IgD-negative memory B cell (primary cell): ENCODE data around the gene RAP1A. TPM values are rescaled to one million over a fixed set of nuclear protein-coding genes. Genes with fewer than 3 reads are reported as not detected.
"Not testable (repeated sequence)": the region's sequence is repeated elsewhere in the genome, so short reads cannot be mapped to it uniquely, and the experiment has no call there.

Experiments
- H3K27ac Mint-ChIP-seq, 3 donors: one replicate each; pipeline ENCODE4 v1.8.0; 2020 to 2022; ENCODE audit warnings: mild to moderate bottlenecking in 3 of 3, mixed read lengths in 3 of 3, moderate library complexity in 1 of 3
- H3K27me3 Mint-ChIP-seq: one replicate; pipeline ENCODE4 v1.8.0; 2021; ENCODE audit warnings: mixed read lengths
- H3K36me3 Mint-ChIP-seq: one replicate; pipeline ENCODE4 v1.8.0; 2020; ENCODE audit warnings: mild to moderate bottlenecking, mixed read lengths
- H3K4me1 Mint-ChIP-seq, 3 donors: one replicate each; pipeline ENCODE4 v1.8.0; 2020 to 2022; ENCODE audit warnings: mixed read lengths in 3 of 3, mild to moderate bottlenecking in 1 of 3
- H3K4me3 Mint-ChIP-seq, 4 donors: one replicate each; pipeline ENCODE4 v1.8.0; 2020 to 2022; ENCODE audit warnings: mild to moderate bottlenecking in 4 of 4, mixed read lengths in 4 of 4, moderate library complexity in 3 of 4
- H3K9me3 Mint-ChIP-seq, 3 donors: one replicate each; pipeline ENCODE4 v1.8.0; 2020 to 2021; ENCODE audit warnings: mixed read lengths in 3 of 3, mild to moderate bottlenecking in 1 of 3
- polyA plus RNA-seq: library from polyadenylated mRNA; unstranded; fragments of 300-500 nt; fragmentation: Illumina TruSeq; gene quantifications from one replicate; pipeline ENCODE4 v1.2.3, GENCODE V29; 2021

RAP1A gene
- polyA plus RNA-seq, 1 donor from 2014 or later = 44.9 TPM

- H3K36me3 Mint-ChIP-seq = peaks cover 4% of the 10 kb centered on the region
- H3K4me3 Mint-ChIP-seq = no peak overlapping the region
- H3K9me3 Mint-ChIP-seq = no peaks in the 10 kb centered on the region
- peaks cover 34 to 43% (median 38%) of the 10 kb centered on the region in 3 donors for H3K4me1 Mint-ChIP-seq
- no peaks in the 10 kb centered on the region for H3K27me3 Mint-ChIP-seq
- H3K27ac Mint-ChIP-seq = no peak overlapping the region
Observed at GRCh38 chr1:111654839-111655238, 35.2 kb downstream of the RAP1A start.

- H3K36me3 Mint-ChIP-seq = peaks cover 4% of the 10 kb centered on the region
- H3K4me3 Mint-ChIP-seq = peak overlapping the region in 1 of 4 donors; percentile 4
- H3K27ac Mint-ChIP-seq = peak overlapping the region in 2 of 3 donors; percentile 4 to 42
- H3K27me3 Mint-ChIP-seq = no peaks in the 10 kb centered on the region
- H3K9me3 Mint-ChIP-seq = no peaks in the 10 kb centered on the region
- H3K4me1 Mint-ChIP-seq = peaks cover 29 to 34% (median 33%) of the 10 kb centered on the region in 3 donors
Observed at GRCh38 chr1:111656086-111657017, 36.8 kb downstream of the RAP1A start.

DNA sequence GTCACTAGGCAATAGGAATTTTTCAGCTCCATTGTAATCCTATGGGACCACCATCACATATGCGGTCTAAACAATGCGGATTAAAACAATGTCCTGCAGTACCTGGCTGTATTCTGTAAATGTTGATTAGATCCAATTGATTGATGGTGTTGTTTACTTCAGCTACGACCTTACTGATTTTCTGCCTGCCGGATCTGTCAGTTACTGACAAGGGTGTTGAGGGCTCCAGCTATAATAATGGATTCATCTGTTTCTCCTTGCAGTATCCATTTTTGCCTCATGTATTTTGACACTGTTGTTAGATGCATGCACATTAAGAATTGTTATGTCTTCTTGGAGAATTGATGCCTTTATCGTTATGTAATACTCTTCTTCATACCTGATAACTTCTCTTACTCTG, 39.0 kb downstream of the RAP1A start:
- no peak overlapping the region for H3K4me3 Mint-ChIP-seq
- H3K4me1 Mint-ChIP-seq = peaks cover 20 to 40% (median 36%) of the 10 kb centered on the region in 3 donors
- H3K27ac Mint-ChIP-seq = peak overlapping the region in 1 of 3 donors; percentile 18
- no peaks in the 10 kb centered on the region for H3K27me3 Mint-ChIP-seq
- no peaks in the 10 kb centered on the region for H3K36me3 Mint-ChIP-seq
- no peaks in the 10 kb centered on the region for H3K9me3 Mint-ChIP-seq

DNA sequence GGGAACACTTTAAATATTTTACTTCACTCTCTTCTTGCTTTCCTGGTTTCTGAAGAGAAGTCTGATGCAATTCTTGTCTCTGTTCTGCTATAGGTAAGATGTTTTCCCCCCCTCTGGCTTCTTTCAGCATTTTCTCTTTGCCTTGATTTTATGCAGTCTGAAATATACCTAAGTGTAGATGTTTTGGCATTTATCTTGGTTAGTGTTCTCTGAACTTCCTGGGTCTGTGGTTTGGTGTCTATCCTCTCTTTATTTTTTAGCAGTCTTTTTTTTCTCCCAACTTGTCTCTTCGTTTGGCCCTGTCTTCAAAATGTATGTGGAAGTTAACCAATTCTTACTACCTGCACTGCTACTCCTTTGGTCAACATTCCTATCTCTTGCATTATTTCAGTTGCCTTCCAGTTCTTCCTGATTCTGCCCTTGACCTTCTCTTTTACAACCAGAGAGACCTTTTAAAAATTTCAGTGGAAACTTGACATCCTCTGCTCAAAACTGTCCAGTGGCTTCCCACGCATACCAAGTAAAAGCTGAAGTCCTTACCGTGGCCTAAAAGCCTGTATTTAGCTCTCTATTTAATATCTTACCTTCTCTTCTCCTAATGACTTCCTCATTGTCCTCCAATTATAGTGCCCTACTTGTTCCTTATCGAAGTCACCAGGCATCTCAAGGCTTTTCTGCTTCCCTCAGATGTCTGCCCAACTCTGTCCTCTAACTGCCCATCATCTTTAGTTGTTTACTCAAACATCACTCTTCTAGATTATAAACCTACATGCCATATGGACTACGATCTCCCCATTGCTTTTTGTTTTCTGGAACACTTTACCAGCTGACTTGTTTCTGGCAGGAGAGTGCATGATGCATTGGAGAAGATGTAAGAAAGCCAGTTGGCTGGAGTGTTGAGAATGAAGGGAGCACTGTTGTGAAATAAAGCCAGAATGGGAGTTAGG, 40.9 kb downstream of the RAP1A start:
- Mint-ChIP-seq H3K4me1 (peaks cover 21 to 42% (median 37%) of the 10 kb centered on the region in 3 donors), H3K27me3 (no peaks in the 10 kb centered on the region), H3K9me3 (no peaks in the 10 kb centered on the region), H3K4me3 (no peak overlapping the region), H3K27ac (no peak overlapping the region), H3K36me3 (peaks cover 2% of the 10 kb centered on the region)

- peaks cover 2% of the 10 kb centered on the region for H3K36me3 Mint-ChIP-seq
- no peaks in the 10 kb centered on the region for H3K27me3 Mint-ChIP-seq
- peak overlapping the region in 1 of 3 donors; percentile 43 for H3K27ac Mint-ChIP-seq
- no peaks in the 10 kb centered on the region for H3K9me3 Mint-ChIP-seq
- H3K4me3 Mint-ChIP-seq = no peak overlapping the region
- H3K4me1 Mint-ChIP-seq = peaks cover 26 to 52% (median 46%) of the 10 kb centered on the region in 3 donors
Observed at GRCh38 chr1:111664652-111665051, 45.1 kb downstream of the RAP1A start.

DNA sequence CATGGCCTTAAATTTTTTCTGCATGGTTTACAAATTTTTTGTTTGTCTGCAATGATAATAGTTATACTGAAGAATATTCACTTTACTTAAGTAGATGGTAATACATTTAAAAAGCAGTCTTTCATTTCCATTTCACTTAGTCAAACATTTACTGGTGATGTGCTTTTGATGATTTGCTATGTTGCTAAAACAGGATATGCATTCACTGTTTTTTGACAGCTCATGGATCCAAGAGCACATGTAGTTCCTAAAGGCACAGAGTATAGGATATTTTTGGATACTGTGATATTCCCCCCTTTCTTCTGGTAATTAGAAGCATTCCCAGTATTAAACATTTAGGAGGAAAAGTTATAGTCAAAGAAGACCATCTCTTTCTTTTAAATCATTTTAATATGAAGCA, 45.9 kb downstream of the RAP1A start:
- Mint-ChIP-seq H3K9me3 (no peaks in the 10 kb centered on the region), H3K27ac (peak overlapping the region in 1 of 3 donors; percentile 32), H3K36me3 (peaks cover 2% of the 10 kb centered on the region), H3K4me3 (no peak overlapping the region), H3K27me3 (no peaks in the 10 kb centered on the region), H3K4me1 (peaks cover 33 to 57% (median 51%) of the 10 kb centered on the region in 3 donors)

- Mint-ChIP-seq H3K4me1 (peaks cover 40 to 62% (median 56%) of the 10 kb centered on the region in 3 donors), H3K9me3 (no peaks in the 10 kb centered on the region), H3K4me3 (peak overlapping the region in 2 of 4 donors; percentile 22 to 70), H3K27me3 (no peaks in the 10 kb centered on the region), H3K36me3 (peaks cover 2% of the 10 kb centered on the region), H3K27ac (peak overlapping the region in 2 of 3 donors; percentile 14 to 86)
Observed at GRCh38 chr1:111666828-111667227, 47.2 kb downstream of the RAP1A start.

GRCh38 chr1:111669268-111669667, 49.7 kb downstream of the RAP1A start:
- Mint-ChIP-seq H3K4me3 (peak overlapping the region in 1 of 4 donors; percentile 45), H3K4me1 (peaks cover 52 to 66% (median 56%) of the 10 kb centered on the region in 3 donors), H3K27ac (peak overlapping the region; percentile 13 to 79 (median 50)), H3K27me3 (no peaks in the 10 kb centered on the region), H3K36me3 (peaks cover 6% of the 10 kb centered on the region), H3K9me3 (no peaks in the 10 kb centered on the region)

DNA sequence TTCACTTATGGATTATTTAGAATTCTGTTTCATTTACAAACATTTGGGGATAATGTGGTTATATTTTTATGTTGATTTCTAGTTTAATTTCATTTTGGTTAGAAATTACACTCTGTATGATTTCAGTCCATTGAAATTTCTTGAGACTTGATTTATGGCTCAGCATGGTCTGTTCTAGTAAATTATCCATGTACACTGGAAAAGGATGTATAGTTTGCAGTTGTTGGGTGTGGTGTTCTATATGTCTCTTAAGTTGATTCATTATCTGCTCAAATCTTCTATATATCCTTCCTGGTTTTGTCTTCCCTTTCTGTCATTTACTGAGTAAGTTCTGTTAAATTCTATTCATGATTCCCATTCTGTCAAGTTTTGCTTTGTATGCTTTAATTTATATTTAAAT, 52.3 kb downstream of the RAP1A start:
- Mint-ChIP-seq H3K4me1 (peaks cover 44 to 59% (median 44%) of the 10 kb centered on the region in 3 donors), H3K4me3 (no peak overlapping the region), H3K9me3 (peaks cover 0 to 3% (median 2%) of the 10 kb centered on the region in 3 donors), H3K27me3 (no peaks in the 10 kb centered on the region), H3K27ac (no peak overlapping the region), H3K36me3 (peaks cover 13% of the 10 kb centered on the region)

GRCh38 chr1:111672331-111672730, 52.7 kb downstream of the RAP1A start:
- peaks cover 0 to 3% (median 2%) of the 10 kb centered on the region in 3 donors for H3K9me3 Mint-ChIP-seq
- H3K36me3 Mint-ChIP-seq = peaks cover 13% of the 10 kb centered on the region
- H3K27me3 Mint-ChIP-seq = no peaks in the 10 kb centered on the region
- peaks cover 42 to 59% (median 45%) of the 10 kb centered on the region in 3 donors for H3K4me1 Mint-ChIP-seq
- no peak overlapping the region for H3K27ac Mint-ChIP-seq
- H3K4me3 Mint-ChIP-seq = no peak overlapping the region

DNA sequence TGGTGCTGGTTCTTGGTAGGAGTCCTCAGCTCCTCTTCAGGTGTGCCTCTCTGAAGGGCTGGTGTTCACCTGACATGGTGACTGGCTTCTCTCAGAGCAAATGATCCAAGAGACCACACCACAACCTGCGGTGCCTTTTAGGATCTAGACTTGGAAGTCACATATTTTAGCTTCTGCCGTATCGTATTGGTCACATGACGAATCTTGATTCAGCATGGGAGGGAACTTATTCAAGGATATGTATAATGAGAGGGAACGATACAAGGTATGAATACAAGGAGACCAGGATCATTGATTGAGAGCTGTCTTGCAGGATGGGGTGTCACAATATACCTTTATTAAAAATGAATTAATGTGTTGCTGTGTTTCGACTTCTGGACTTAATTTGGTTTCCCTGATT, 58.0 kb downstream of the RAP1A start:
- Mint-ChIP-seq H3K27ac (no peak overlapping the region), H3K4me1 (peaks cover 18 to 32% (median 24%) of the 10 kb centered on the region in 3 donors)

DNA sequence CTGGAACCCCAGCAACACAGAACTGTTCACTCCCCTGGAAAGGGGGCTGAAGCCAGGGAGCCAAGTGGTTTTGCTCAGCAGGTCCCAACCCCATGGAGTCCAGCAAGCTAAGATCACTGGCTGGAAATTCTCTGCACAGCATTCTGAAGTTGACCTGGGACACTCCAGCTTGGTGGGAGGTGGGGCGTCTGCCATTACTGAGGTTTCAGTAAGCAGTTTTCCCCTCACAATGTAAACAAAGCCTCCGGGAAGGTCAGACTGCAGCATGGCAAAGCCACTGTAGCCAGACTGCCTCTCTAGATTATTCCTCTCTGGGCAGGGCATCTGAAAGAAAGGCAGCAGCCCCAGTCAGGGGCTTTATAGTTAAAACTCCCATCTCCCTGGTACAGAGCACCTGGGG, 60.0 kb downstream of the RAP1A start:
- Mint-ChIP-seq H3K9me3 (peaks cover 4 to 8% (median 5%) of the 10 kb centered on the region in 3 donors), H3K27ac (peak overlapping the region in 1 of 3 donors; percentile 53), H3K4me3 (no peak overlapping the region)

More for the DNA sequence above, 58.0 kb downstream of the RAP1A start:
- H3K9me3 Mint-ChIP-seq = peaks cover 0 to 4% (median 3%) of the 10 kb centered on the region in 3 donors
- H3K36me3 Mint-ChIP-seq = peaks cover 30% of the 10 kb centered on the region
- no peaks in the 10 kb centered on the region for H3K27me3 Mint-ChIP-seq
- no peak overlapping the region for H3K4me3 Mint-ChIP-seq

DNA sequence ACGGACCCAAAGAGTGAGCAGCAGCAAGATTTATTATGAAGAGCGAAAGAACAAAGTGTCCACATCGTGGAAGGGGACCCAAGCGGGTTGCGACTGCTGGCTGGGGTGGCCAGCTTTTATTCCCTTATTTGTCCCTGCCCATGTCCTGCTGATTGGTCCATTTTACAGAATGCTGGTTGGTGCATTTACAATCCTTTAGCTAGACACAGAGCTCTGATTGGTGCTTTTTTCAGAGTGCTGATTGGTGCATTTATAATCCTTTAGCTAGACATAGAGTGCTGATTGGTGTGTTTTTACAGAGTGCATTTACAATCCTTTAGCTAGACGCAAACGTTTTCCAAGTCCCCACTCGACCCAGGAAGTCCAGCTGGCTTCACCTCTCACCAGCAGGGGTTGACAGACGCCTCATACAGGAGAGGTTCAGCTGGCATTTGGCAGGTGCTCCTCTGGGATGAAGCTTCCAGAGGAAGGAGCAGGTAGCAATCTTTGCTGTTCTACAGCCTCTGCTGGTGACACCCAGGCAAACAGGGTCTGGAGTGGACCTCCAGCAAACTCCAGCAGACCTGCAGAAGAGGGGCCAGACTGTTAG, 60.7 kb downstream of the RAP1A start:
- not testable (repeated sequence) for H3K4me3 Mint-ChIP-seq, H3K9me3 Mint-ChIP-seq, H3K27me3 Mint-ChIP-seq
- Mint-ChIP-seq H3K36me3 (peaks cover 24% of the 10 kb centered on the region), H3K4me1 (peaks cover 18 to 30% (median 29%) of the 10 kb centered on the region in 3 donors), H3K27ac (peak overlapping the region in 2 of 3 donors; percentile 53 to 73)

More for the DNA sequence above, 60.0 kb downstream of the RAP1A start:
- Mint-ChIP-seq H3K27me3 (no peaks in the 10 kb centered on the region), H3K4me1 (peaks cover 22 to 32% (median 31%) of the 10 kb centered on the region in 3 donors), H3K36me3 (peaks cover 25% of the 10 kb centered on the region)
